ENCODE data around the gene FAM228A. TPM values are rescaled to one million over a fixed set of nuclear protein-coding genes. Genes with fewer than 3 reads are reported as not detected.
A peak's percentile ranks its signal among the peaks of the same experiment; 100 is the strongest.

Gene FAM228A
- total and polyA plus RNA-seq, 2 experiments from 2014 or later, result 0.11 to 0.35 TPM

GRCh38 chr2:24182507-24182906, 7.7 kb downstream of the FAM228A start:
- Histone ChIP-seq H3K27me3 (ENCODE audit: insufficient read depth) (no peaks in the 10 kb centered on the region), H3K4me1 (ENCODE audit: insufficient read depth) (no peaks in the 10 kb centered on the region), H3K79me2 (replicated peaks; ENCODE audit: insufficient read depth) (no peaks in the 10 kb centered on the region), H3K27ac (ENCODE audit: low read depth) (no peak overlapping the region), H3K36me3 (ENCODE audit: insufficient read depth) (no peaks in the 10 kb centered on the region), H3K9me2 (ENCODE audit: insufficient read depth) (no peaks in the 10 kb centered on the region), H2AFZ (peak overlapping the region; percentile 95), H3K4me2 (no peak overlapping the region), H4K20me1 (replicated peaks; ENCODE audit: insufficient read depth) (no peaks in the 10 kb centered on the region), H3K4me3 (no peak overlapping the region), H3F3A (replicated peaks; ENCODE audit: low read depth) (no peaks in the 10 kb centered on the region)
- Mint-ChIP-seq H3K4me3 (no peak overlapping the region), H3K9me3 (no peaks in the 10 kb centered on the region), H3K27ac (peak overlapping the region; percentile 89; the same call in 1 of the 2 replicates), H3K36me3 (ENCODE audit: low read depth) (no peaks in the 10 kb centered on the region), H3K27me3 (ENCODE audit: insufficient read depth, low read depth, poor library complexity) (peaks cover 3% of the 10 kb centered on the region), H3K4me1 (no peaks in the 10 kb centered on the region)
- DNase-seq (ENCODE audit: low spot score), result no peak
- no peak; the same call in 2 of the 3 replicates for ATAC-seq
- TF ChIP-seq ETS1 (IDR thresholded peaks at IDR 0.05), result no peak
- no peak for TF ChIP-seq POLR2AphosphoS5 (IDR thresholded peaks at IDR 0.05; ENCODE audit: low read depth)
- TF ChIP-seq ZNF114 (CRISPR knock-in tag; IDR thresholded peaks at IDR 0.05), result no peak
- no peak for TF ChIP-seq JUNB (IDR thresholded peaks at IDR 0.05; ENCODE audit: unreplicated experiment)

- Histone ChIP-seq H2AFZ (0 out of 2 replicates have a peak overlapping the region, but pooled peaks have one; percentile 26), H3K9me2 (ENCODE audit: insufficient read depth) (no peaks in the 10 kb centered on the region), H3K4me2 (no peak overlapping the region), H3K36me3 (ENCODE audit: insufficient read depth) (no peaks in the 10 kb centered on the region), H3K27me3 (ENCODE audit: insufficient read depth) (no peaks in the 10 kb centered on the region), H3K4me3 (no peak overlapping the region), H3K4me1 (ENCODE audit: insufficient read depth) (no peaks in the 10 kb centered on the region), H3K79me2 (replicated peaks; ENCODE audit: insufficient read depth) (no peaks in the 10 kb centered on the region), H3F3A (replicated peaks; ENCODE audit: low read depth) (no peaks in the 10 kb centered on the region), H3K27ac (ENCODE audit: low read depth) (no peak overlapping the region), H4K20me1 (replicated peaks; ENCODE audit: insufficient read depth) (no peaks in the 10 kb centered on the region)
- no peak for TF ChIP-seq STAT1 (IDR thresholded peaks at IDR 0.05; ENCODE audit: unreplicated experiment)
- Mint-ChIP-seq H3K36me3 (ENCODE audit: low read depth) (no peaks in the 10 kb centered on the region), H3K27ac (no peak overlapping the region), H3K4me3 (no peak overlapping the region), H3K4me1 (no peaks in the 10 kb centered on the region), H3K27me3 (ENCODE audit: insufficient read depth, low read depth, poor library complexity) (peaks cover 3% of the 10 kb centered on the region), H3K9me3 (no peaks in the 10 kb centered on the region)
- ATAC-seq, result no peak
- DNase-seq (ENCODE audit: low spot score), result no peak
These were observed 8.7 kb downstream of the FAM228A start for GRCh38 chr2:24183366-24184069.

- no peak overlapping the region for H3K27ac ChIP-seq (ENCODE audit: low read depth)
- TF ChIP-seq STAT1 (IDR thresholded peaks at IDR 0.05; ENCODE audit: unreplicated experiment) (no peak), EZH2 (IDR thresholded peaks at IDR 0.05; ENCODE audit: low read depth, unreplicated experiment) (no peak), ETS1 (IDR thresholded peaks at IDR 0.05) (no peak), ZNF114 (CRISPR knock-in tag; IDR thresholded peaks at IDR 0.05) (no peak), ZNF331 (CRISPR knock-in tag; IDR thresholded peaks at IDR 0.05; ENCODE audit: low read depth) (no peak), POLR2AphosphoS5 (IDR thresholded peaks at IDR 0.05; ENCODE audit: low read depth) (no peak)
- DNase-seq (ENCODE audit: low spot score), result peak; percentile 49
- no peaks in the 10 kb centered on the region for H4K20me1 ChIP-seq (replicated peaks; ENCODE audit: insufficient read depth)
- Mint-ChIP-seq H3K4me3 (no peak overlapping the region), H3K4me1 (no peaks in the 10 kb centered on the region), H3K27me3 (ENCODE audit: insufficient read depth, low read depth, poor library complexity) (peaks cover 7% of the 10 kb centered on the region), H3K36me3 (ENCODE audit: low read depth) (no peaks in the 10 kb centered on the region), H3K27ac (no peak overlapping the region), H3K9me3 (no peaks in the 10 kb centered on the region; the same call in 1 of the 3 replicates)
- no peaks in the 10 kb centered on the region; the same call in 1 of the 2 replicates for H3K9me2 ChIP-seq (ENCODE audit: insufficient read depth)
- no peaks in the 10 kb centered on the region for H3K36me3 ChIP-seq (ENCODE audit: insufficient read depth)
- no peak overlapping the region for H3K4me2 ChIP-seq
- H3K79me2 ChIP-seq (replicated peaks; ENCODE audit: insufficient read depth), result no peaks in the 10 kb centered on the region
- H3K27me3 ChIP-seq (ENCODE audit: insufficient read depth), result no peaks in the 10 kb centered on the region
- H3F3A ChIP-seq (replicated peaks; ENCODE audit: low read depth), result no peaks in the 10 kb centered on the region
- ATAC-seq, result peak; percentile 37
- H3K4me1 ChIP-seq (ENCODE audit: insufficient read depth), result no peaks in the 10 kb centered on the region
- H2AFZ ChIP-seq, result peak overlapping the region; percentile 83
- no peak overlapping the region for H3K4me3 ChIP-seq
These were observed 14.7 kb downstream of the FAM228A start for GRCh38 chr2:24189551-24189950.
